HepG2 (cell line): ENCODE measurements around the gene CDC37. TPM values are rescaled to one million over a fixed set of nuclear protein-coding genes. Genes with fewer than 3 reads are reported as not detected.
A peak's percentile ranks its signal among the peaks of the same experiment; 100 is the strongest.

Source experiments
- ATAC-seq: fragments of 200-7000 bp; cut with Tn5 transposase; 3 replicates; pipeline ENCODE4 v1.9.1; 2020; ENCODE audit warnings: mild to moderate bottlenecking, moderate library complexity
- BruUV-seq: library from RNA; stranded (reverse); fragments of 400-500 nt; replicated peaks from 2 replicates; lab custom pipeline; 2021; lab: Mats Ljungman, UMichigan
- CTCF ChIA-PET: fragments of 300-600 bp; formaldehyde crosslinking; extraction: SDS; loops from one replicate; lab custom pipeline; 2021; ENCODE audit warnings: low total read pairs, inconsistent platforms, low intra/inter-chr PET ratio; lab: Yijun Ruan, JAX
- POLR2A ChIA-PET: fragments of 350-600 bp; sonication (Branson Sonifier 250); formaldehyde crosslinking; loops from one replicate; lab custom pipeline; 2020; ENCODE audit warnings: antibody characterized with exemption, inconsistent platforms; lab: Yijun Ruan, JAX
- DNase-seq: peaks from one replicate; pipeline ENCODE4 v3.0.0-alpha.2; 2015; ENCODE audit warnings: low spot score
- FAIRE-seq: peaks from 3 replicates; lab custom pipeline; 2011; peaks lifted over from hg19 to GRCh38; lab: Jason Lieb, UNC
- H2AFZ ChIP-seq: one replicate; pipeline ENCODE4 v1.6.1; 2011; ENCODE audit warnings: low read length, inconsistent platforms
- H3K27ac ChIP-seq: fragments of 300-600 bp; 3 replicates; pipeline ENCODE4 v1.8.0; 2011; ENCODE audit warnings: mixed run types, mild to moderate bottlenecking, mixed read lengths, low read length, inconsistent platforms; ENCODE audit not compliant: insufficient read depth; ENCODE audit errors: extremely low read length
- H3K27me3 ChIP-seq, 2 experiments: fragments of 200-600 bp in 1 of 2; 2 replicates in 1 of 2; 3 replicates in 1 of 2; pipeline versions ENCODE4 v1.6.0 to v1.8.0; 2011; ENCODE audit warnings: low read length in 2 of 2, mild to moderate bottlenecking in 2 of 2, moderate library complexity in 2 of 2, inconsistent platforms in 1 of 2; ENCODE audit not compliant: insufficient read depth in 2 of 2, control insufficient read depth in 1 of 2
- H3K36me3 ChIP-seq, 2 experiments: fragments of 200-600 bp in 1 of 2; replicated peaks in 1 of 2; 2 replicates in 1 of 2; 3 replicates in 1 of 2; pipeline versions ENCODE4 v1.5.1 to v1.8.0; 2011; ENCODE audit warnings: low read length in 2 of 2, inconsistent platforms in 1 of 2; ENCODE audit not compliant: insufficient read depth in 2 of 2, control insufficient read depth in 1 of 2
- H3K4me1 ChIP-seq: 2 replicates; pipeline ENCODE4 v1.5.1; 2012; ENCODE audit warnings: low read length, inconsistent platforms; ENCODE audit not compliant: insufficient read depth
- H3K4me2 ChIP-seq: 2 replicates; pipeline ENCODE4 v1.6.0; 2011; ENCODE audit warnings: low read depth, low read length, inconsistent platforms
- H3K4me3 ChIP-seq, 3 experiments: fragments of 200-600 bp in 1 of 3; sonication (generic), shearing (Covaris generic) in 1 of 3; replicated peaks in 1 of 3; 2 replicates each; pipeline ENCODE4 v1.5.1; 2011 to 2016; ENCODE audit warnings: low read length in 3 of 3, inconsistent platforms in 2 of 3, low read depth in 2 of 3, mild to moderate bottlenecking in 2 of 3, control low read depth in 1 of 3, mixed read lengths in 1 of 3; ENCODE audit not compliant: insufficient read depth in 1 of 3
- H3K79me2 ChIP-seq: one replicate; pipeline ENCODE4 v1.6.1; 2011; ENCODE audit warnings: low read length, inconsistent platforms; ENCODE audit not compliant: insufficient read depth
- H3K9ac ChIP-seq: 2 replicates; pipeline ENCODE4 v1.6.0; 2011; ENCODE audit warnings: mild to moderate bottlenecking, low read depth, low read length, inconsistent platforms; ENCODE audit not compliant: insufficient read depth
- H3K9me3 ChIP-seq: 2 replicates; pipeline ENCODE4 v1.5.1; 2012; ENCODE audit warnings: mild to moderate bottlenecking, low read length
- H4K20me1 ChIP-seq: 2 replicates; pipeline ENCODE4 v1.6.0; 2011; ENCODE audit warnings: inconsistent platforms, mild to moderate bottlenecking, low read length, moderate library complexity; ENCODE audit not compliant: insufficient read depth
- JDP2 ChIP-seq: sonication (generic); formaldehyde crosslinking; IDR thresholded peaks from 2 replicates; pipeline ENCODE4 v1.8.1; 2022; ENCODE audit warnings: missing genetic modification reagents, borderline replicate concordance
- MED1 ChIP-seq: sonication (generic); formaldehyde crosslinking; IDR thresholded peaks from 2 replicates; pipeline ENCODE4 v1.4.0; 2020; ENCODE audit warnings: missing genetic modification reagents
- MXD1 ChIP-seq: sonication (generic); formaldehyde crosslinking; IDR thresholded peaks from 2 replicates; pipeline ENCODE4 v1.4.0; 2020; ENCODE audit warnings: mild to moderate bottlenecking, missing genetic modification reagents
- NFYC ChIP-seq: IDR thresholded peaks from 2 replicates; pipeline ENCODE4 v1.6.1; 2016; ENCODE audit warnings: missing genetic modification reagents, missing compliant biosample characterization
- RAD51 ChIP-seq: fragments of 450-650 bp; IDR thresholded peaks from 2 replicates; pipeline ENCODE4 v1.6.1; 2016; ENCODE audit warnings: borderline replicate concordance
- THAP7 ChIP-seq: sonication (generic); formaldehyde crosslinking; IDR thresholded peaks from 2 replicates; pipeline ENCODE4 v1.8.1; 2023; ENCODE audit warnings: mild to moderate bottlenecking, missing genetic modification reagents
- ZFP36L1 ChIP-seq: sonication (generic); formaldehyde crosslinking; IDR thresholded peaks from 2 replicates; pipeline ENCODE4 v1.8.0; 2022; ENCODE audit warnings: mild to moderate bottlenecking, missing genetic modification reagents, moderate library complexity
- ZFYVE20 ChIP-seq: sonication (generic); formaldehyde crosslinking; IDR thresholded peaks from 2 replicates; pipeline ENCODE4 v1.8.0; 2023; ENCODE audit warnings: low read depth, mild to moderate bottlenecking, moderate library complexity, missing genetic modification reagents, borderline replicate concordance
- WGBS: methylation state at CpG from one replicate; pipeline ENCODE4 v1.1.6; 2017; ENCODE audit warnings: low lambda C conversion rate; 5-methylcytosine and 5-hydroxymethylcytosine counted together
- in situ Hi-C: cut with HindIII; loops from 2 replicates; pipeline ENCODE4 v1.10.0; 2017; ENCODE audit warnings: low pct_unique_long_range_greater_than_20kb; ENCODE audit not compliant: extremely low pct_ligation_motif_present
- intact Hi-C: fragments of 100-400 bp; cut with micrococcal nuclease; formaldehyde crosslinking; loops from one replicate; pipeline ENCODE4 v1.10.0; 2022; ENCODE audit not compliant: unreplicated experiment
- polyA plus RNA-seq, 8 experiments: library from polyadenylated mRNA; depleted of rRNA in 3 of 8; stranded (reverse) in 7 of 8; unstranded in 1 of 8; fragments of >200 nt; fragmentation: Illumina TruSeq in 4 of 8; extraction: Trizol in 4 of 8; gene quantifications; 2 replicates each; pipeline versions ENCODE4 v1.2.1 to v1.2.3, GENCODE V29; 2011 to 2016; ENCODE audit warnings: low read depth in 4 of 8, missing spikeins in 1 of 8, mixed read lengths in 1 of 8; ENCODE audit not compliant: insufficient read depth in 1 of 8
- total RNA-seq, 5 experiments: library from RNA; depleted of rRNA; stranded (reverse); fragments of >200 nt; fragmentation: Illumina TruSeq; extraction: Trizol; gene quantifications; 2 replicates each; pipeline ENCODE4 v1.2.3, GENCODE V29; 2016; ENCODE audit warnings: low read depth in 1 of 5
- TF ChIP-seq, protein P1 (sequence below): sonication (generic); formaldehyde crosslinking; IDR thresholded peaks from 2 replicates; pipeline ENCODE4 v1.8.1; 2023; ENCODE audit warnings: mild to moderate bottlenecking, missing genetic modification reagents, borderline replicate concordance
- TF ChIP-seq, protein P2 (sequence below): sonication (generic); formaldehyde crosslinking; IDR thresholded peaks from 2 replicates; pipeline ENCODE4 v1.8.0; 2022; ENCODE audit warnings: mild to moderate bottlenecking, missing genetic modification reagents, borderline replicate concordance

Gene CDC37
- total and polyA plus RNA-seq, 2 of the 13 experiments (the other 11 are each of a cell fraction or from before 2014, with no cell fraction given), result 158 to 177 TPM

- ChIA-PET CTCF (no interaction called here), POLR2A (no interaction called here)
- H3K4me2 ChIP-seq, result no peak overlapping the region
- no peak overlapping the region for H3K4me3 ChIP-seq
- H2AFZ ChIP-seq, result no peak overlapping the region
- no peaks in the 10 kb centered on the region for H3K4me1 ChIP-seq
- H3K27me3 ChIP-seq, result no peaks in the 10 kb centered on the region
- intact Hi-C loops (no loop called here), in situ Hi-C loops (no loop called here)
- no peak for DNase-seq
- no peaks in the 10 kb centered on the region for H4K20me1 ChIP-seq
- H3K9me3 ChIP-seq, result no peaks in the 10 kb centered on the region
- no peak overlapping the region for H3K27ac ChIP-seq
- peak; percentile 38; the same call in 2 of the 3 replicates for ATAC-seq
- no peaks in the 10 kb centered on the region for H3K79me2 ChIP-seq
- 94% methylated on average over 10 of the region's 25 CpGs for WGBS
- FAIRE-seq, result no peak
- no peaks in the 10 kb centered on the region; a peak in 1 of 5 replicates for H3K36me3 ChIP-seq
- BruUV-seq, result no TSS peak
- TF ChIP-seq, protein P1, sequence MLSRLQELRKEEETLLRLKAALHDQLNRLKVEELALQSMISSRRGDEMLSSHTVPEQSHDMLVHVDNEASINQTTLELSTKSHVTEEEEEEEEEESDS (CRISPR knock-in tag), result no peak
- TF ChIP-seq MXD1 (CRISPR knock-in tag), result no peak
- TF ChIP-seq RAD51, result no peak
- TF ChIP-seq JDP2 (CRISPR knock-in tag), result no peak
- TF ChIP-seq ZFP36L1 (CRISPR knock-in tag), result no peak
- TF ChIP-seq THAP7, result no peak
- TF ChIP-seq, protein P2, sequence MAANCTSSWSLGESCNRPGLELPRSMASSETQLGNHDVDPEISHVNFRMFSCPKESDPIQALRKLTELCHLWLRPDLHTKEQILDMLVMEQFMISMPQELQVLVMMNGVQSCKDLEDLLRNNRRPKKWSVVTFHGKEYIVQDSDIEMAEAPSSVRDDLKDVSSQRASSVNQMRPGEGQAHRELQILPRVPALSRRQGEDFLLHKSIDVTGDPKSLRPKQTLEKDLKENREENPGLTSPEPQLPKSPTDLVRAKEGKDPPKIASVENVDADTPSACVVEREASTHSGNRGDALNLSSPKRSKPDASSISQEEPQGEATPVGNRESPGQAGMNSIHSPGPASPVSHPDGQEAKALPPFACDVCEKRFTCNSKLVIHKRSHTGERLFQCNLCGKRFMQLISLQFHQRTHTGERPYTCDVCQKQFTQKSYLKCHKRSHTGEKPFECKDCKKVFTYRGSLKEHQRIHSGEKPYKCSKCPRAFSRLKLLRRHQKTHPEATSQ (CRISPR knock-in tag), result no peak
- TF ChIP-seq ZFYVE20 (CRISPR knock-in tag), result no peak
- TF ChIP-seq NFYC, result no peak
- no peak for TF ChIP-seq MED1
- H3K9ac ChIP-seq, result no peak overlapping the region
These were observed 47.7 kb upstream of the CDC37 start for GRCh38 chr19:10450853-10451609.
